ENCODE measurements around the gene PCSK9. TPM values are rescaled to one million over a fixed set of nuclear protein-coding genes. Genes with fewer than 3 reads are reported as not detected.
A peak's percentile ranks its signal among the peaks of the same experiment; 100 is the strongest.
"Not testable (repeated sequence)": the region's sequence is repeated elsewhere in the genome, so short reads cannot be mapped to it uniquely, and the experiment has no call there.

The PCSK9 gene
- total RNA-seq, 1 donor from 2014 or later = 1.3 TPM

GRCh38 chr1:55010194-55010886, 29.0 kb upstream of the PCSK9 start:
- no peak for DNase-seq

- DNase-seq = no peak
Observed at GRCh38 chr1:55010887-55011217, 28.5 kb upstream of the PCSK9 start.

GRCh38 chr1:55012661-55013060, 26.7 kb upstream of the PCSK9 start:
- no peak for DNase-seq

GRCh38 chr1:55015123-55015522, 24.2 kb upstream of the PCSK9 start:
- DNase-seq = no peak

GRCh38 chr1:55015731-55016620, 23.4 kb upstream of the PCSK9 start:
- no peak for DNase-seq

GRCh38 chr1:55018395-55018794, 21.0 kb upstream of the PCSK9 start:
- DNase-seq = no peak

- peak; percentile 95 for DNase-seq
Observed at GRCh38 chr1:55021942-55022546, 17.3 kb upstream of the PCSK9 start.

GRCh38 chr1:55024163-55024562, 15.2 kb upstream of the PCSK9 start:
- not testable (repeated sequence) for DNase-seq

- DNase-seq = not testable (repeated sequence)
Observed at GRCh38 chr1:55026682-55027081, 12.7 kb upstream of the PCSK9 start.

GRCh38 chr1:55031098-55031497, 8.2 kb upstream of the PCSK9 start:
- not testable (repeated sequence) for DNase-seq

GRCh38 chr1:55033265-55033614, 6.1 kb upstream of the PCSK9 start:
- DNase-seq = no peak

GRCh38 chr1:55034476-55035133, 4.7 kb upstream of the PCSK9 start:
- no peak for DNase-seq

GRCh38 chr1:55035904-55036303, 3.4 kb upstream of the PCSK9 start:
- no peak for DNase-seq

- no peak for DNase-seq
Observed at GRCh38 chr1:55037733-55038551, 1.4 kb upstream of the PCSK9 start.

GRCh38 chr1:55038552-55038838, 853 bp upstream of the PCSK9 start:
- DNase-seq = no peak

- DNase-seq = no peak
Observed at GRCh38 chr1:55038974-55039341, 390 bp upstream of the PCSK9 start.

GRCh38 chr1:55040083-55040932, 960 bp downstream of the PCSK9 start:
- DNase-seq = peak; percentile 54

GRCh38 chr1:55040933-55041494, 1.7 kb downstream of the PCSK9 start:
- DNase-seq = no peak

GRCh38 chr1:55041613-55042012, 2.3 kb downstream of the PCSK9 start:
- DNase-seq = no peak

- DNase-seq = no peak
Observed at GRCh38 chr1:55043011-55043410, 3.7 kb downstream of the PCSK9 start.

- no peak for DNase-seq
Observed at GRCh38 chr1:55043726-55044125, 4.4 kb downstream of the PCSK9 start.
